ENCODE measurements around the gene TMEM273.
"Not testable (repeated sequence)": the region's sequence is repeated elsewhere in the genome, so short reads cannot be mapped to it uniquely, and the experiment has no call there.

The TMEM273 gene

DNA sequence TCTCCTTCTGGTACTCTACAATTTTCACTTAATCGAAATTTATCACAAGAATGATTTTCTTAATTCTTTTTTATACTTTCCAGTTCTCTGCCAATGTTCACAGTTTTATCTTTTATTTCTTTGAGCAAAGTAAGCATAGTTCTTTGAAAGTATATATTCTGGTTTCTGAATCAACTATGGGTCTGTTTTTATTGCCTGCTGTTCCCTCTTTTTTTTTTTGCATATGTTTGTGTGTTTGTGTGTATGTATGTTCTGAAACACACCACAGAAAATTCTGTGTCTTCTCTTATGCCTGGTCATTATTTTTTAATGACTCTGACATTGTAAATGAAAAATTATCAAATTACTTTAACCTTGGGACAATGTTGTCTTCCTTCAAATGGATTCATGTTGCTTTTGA is 15.9 kb upstream of the TMEM273 start:
- no peak for DNase-seq

DNA sequence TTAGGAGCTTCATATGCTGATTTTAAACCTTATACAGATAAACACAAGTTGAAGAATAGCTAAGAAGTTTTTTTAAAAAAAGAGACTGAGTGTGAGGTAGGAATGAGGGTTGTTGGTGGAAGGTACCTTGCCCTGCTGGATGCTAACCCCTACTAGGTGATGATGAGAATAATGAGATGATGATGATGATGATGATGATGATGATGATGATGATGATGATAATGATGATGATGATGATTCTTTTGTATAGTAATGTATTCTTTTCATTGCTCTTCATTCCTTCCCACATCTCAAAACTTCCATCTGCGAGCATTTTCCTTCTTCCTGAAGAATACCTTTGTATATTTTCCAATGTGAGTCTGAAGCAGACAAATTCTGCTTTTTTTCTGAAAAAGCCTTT is 14.1 kb upstream of the TMEM273 start:
- DNase-seq, result no peak

DNA sequence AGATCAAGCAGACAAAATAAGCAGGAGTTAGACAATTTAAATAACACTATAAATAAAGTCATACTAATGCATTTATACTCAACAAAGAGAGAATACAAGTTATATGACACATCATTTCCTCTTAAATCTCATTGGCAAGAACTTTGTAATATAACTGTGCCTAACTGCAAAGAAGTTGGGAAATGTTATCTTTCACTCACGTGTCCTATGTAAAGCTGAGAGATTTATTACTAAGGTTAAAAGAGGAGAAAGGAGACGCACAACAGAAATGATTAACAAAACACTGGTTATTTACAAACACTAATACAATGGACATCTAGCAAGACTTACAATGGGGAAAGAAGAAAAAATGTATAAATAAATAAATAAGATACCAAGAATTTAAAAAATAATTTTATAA is 12.7 kb upstream of the TMEM273 start:
- no peak for DNase-seq

DNA sequence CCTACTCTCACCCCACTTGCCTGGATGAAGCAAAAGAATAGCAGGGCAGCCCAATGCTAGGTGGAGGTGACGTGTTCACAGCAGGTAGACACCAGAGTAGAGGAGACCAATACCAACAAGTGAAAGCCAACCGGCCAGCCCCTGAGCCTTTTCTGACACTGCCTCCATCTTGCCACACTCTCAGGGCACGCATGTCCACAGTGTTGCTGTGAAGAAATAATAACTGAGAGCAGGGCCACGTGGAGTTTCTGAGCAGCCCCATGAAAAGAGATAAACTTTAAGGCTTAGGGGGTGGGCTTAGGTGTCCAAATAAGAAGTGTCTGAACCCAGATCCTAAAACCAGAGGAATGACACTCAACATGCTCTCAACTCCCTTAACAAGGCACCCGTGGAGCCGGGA is 9.0 kb upstream of the TMEM273 start:
- DNase-seq, result no peak

DNA sequence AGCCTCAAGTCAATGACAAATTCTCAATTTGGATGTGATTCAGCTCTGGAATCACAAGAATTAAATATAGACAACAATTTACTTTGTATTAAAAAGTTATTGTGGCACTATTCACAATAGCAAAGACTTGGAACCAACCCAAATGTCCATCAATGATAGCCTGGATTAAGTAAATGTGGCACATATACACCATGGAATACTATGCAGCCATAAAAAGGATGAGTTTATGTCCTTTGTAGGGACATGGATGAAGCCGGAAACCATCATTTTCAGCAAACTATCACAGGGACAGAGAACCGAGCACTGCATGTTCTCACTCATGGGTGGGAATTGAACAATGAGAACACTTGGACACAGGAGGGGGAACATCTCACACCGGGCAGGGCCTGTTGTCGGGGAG is 7.7 kb upstream of the TMEM273 start:
- DNase-seq, result not testable (repeated sequence)

DNA sequence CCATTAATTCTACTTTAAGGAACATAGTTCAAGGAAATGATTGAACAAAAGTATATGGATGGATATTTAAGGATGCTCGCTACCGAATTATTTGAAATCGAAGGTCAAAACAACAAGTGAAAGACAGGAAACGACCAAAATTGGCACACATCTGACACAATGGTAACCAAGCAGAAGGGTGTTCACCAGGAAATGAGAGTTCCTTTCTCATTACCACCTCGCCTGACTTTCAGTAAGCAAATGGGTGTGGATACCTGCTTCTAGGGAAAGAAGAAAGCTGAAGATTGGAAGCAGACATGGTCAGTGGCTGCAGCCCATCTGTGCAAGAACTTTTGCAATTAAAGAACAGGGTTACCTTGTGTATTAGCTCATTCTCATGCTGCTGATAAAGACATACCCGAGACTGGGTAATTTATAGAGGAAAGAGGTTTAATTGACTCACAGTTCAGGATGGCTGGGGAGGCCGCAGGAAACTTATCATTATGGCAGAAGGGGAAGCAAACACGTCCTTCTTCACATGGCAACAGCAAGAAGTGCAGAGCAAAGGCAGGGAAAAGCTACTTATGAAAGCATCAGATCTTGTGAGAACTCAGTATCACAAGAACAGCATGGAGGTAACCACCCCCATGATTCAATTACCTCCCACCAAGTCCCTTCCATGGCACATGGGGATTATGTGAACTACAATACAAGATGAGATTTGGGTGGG is 6.2 kb upstream of the TMEM273 start:
- no peak for DNase-seq

DNA sequence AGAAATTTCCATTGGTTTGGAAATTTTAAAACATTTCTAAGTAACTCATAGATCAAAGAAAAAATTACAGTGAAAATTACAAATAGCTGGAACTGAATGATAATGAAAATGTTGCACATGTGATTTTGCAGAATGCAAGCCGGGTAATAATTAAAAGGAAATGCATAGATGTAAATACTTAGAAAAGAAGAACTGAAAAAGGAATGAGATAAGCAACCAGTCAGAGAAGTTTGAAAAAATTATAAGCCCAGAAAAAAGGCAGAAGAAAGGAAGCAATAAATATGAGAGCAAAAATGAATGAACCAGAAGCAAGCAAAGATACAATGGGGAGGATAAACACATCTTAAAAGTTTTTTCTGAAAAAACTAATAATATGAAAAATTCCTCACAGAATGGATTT is 3.2 kb upstream of the TMEM273 start:
- DNase-seq, result no peak

DNA sequence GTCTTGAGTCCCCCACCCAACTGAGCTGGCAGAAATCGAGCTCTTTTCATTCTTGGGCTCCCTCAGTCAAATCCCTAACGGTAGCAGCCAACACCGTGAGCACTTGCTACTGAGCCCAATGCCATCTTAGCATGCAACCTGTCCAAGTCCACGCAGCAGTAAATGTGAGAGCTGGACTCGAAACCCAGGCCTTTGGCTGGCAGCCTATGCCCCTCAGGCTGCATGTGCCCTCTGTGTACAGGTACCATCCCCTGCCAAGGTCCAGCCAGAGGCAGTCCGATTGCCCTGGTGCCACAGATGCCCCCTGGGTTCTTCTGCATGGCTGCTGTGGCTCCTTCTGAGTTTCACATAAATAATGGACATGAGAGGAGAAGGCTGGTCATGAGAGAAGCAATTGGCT is 1.2 kb upstream of the TMEM273 start:
- DNase-seq, result no peak

DNA sequence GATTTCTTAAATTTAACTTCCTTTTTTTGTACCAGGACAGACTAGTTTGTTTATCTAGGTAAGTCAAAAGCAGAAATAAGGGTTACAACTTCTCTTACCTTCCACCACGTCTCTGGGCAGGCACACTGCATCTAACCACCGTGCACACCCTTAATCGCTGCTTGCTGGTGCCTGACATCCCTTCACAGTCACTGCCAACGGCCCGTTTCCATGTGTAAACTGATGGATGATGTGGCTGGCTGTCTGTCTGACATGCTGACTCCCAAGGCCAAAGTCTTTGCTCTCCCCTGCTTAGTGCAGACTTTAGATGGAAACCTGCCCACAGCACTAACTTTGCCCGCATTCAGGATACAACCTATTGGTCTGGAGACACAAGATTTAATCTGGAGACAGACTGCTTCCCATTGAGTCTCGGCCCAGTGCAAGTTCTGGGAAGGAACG is 1.1 kb downstream of the TMEM273 start:
- DNase-seq, result no peak

DNA sequence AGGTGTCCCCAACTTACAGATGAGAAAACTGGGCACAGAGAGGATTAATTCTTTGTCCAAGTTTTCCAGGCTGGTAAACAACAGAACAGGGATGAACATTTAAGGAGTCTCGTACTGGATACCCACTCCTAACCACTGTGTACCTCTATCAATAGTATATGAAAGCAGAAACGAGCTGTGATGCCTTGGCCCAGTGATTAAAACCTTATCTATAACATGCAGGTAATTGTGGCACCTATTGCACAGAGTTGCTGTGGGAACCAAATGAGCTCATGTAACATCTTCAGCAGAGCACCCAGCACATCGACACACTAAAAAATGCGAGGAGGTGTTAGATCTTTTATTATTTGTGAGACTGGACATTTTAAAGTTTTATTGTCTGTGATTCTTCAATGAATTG is 1.6 kb downstream of the TMEM273 start:
- DNase-seq, result no peak

DNA sequence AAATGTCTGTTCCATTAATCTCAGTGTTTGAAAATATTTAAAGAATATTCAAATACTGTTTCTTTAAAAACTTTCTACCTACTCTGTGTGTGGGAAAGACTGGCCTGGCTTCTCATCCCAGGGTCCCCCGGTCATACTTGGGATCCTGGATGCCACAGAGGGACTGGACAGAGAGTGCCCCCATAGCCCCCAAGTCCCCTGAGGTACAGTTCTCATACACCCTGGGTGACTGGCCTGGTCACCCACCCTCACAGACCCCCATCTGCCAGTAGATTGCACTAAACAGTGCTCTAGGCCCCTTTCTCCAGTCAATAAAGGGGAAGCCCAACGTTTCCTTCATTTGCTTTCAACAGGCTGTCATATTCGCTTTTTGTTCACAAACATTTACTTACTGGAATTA is 3.0 kb downstream of the TMEM273 start:
- no peak for DNase-seq

DNA sequence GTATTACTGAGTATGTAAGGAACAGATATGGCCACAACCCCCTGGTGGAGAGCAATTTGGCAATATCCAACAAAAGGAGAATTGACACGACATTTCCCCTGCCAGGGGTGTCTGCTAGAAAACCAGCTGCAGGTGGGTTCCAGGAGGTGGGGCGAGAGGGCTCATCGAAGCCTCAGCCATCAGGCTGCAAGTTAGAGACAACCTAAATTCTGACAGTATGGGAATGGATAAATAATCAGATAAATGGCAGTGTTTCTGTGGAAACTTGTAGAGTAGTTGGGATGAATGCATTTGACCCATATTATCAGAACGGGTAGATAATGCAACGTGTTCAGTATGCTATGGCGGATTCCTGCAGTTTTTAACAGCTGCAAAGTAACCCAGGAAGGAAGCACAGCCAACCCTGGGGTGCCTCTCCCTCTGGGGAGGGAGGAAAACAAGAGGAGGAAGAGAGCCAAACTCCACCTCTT is 3.5 kb downstream of the TMEM273 start:
- DNase-seq, result no peak

DNA sequence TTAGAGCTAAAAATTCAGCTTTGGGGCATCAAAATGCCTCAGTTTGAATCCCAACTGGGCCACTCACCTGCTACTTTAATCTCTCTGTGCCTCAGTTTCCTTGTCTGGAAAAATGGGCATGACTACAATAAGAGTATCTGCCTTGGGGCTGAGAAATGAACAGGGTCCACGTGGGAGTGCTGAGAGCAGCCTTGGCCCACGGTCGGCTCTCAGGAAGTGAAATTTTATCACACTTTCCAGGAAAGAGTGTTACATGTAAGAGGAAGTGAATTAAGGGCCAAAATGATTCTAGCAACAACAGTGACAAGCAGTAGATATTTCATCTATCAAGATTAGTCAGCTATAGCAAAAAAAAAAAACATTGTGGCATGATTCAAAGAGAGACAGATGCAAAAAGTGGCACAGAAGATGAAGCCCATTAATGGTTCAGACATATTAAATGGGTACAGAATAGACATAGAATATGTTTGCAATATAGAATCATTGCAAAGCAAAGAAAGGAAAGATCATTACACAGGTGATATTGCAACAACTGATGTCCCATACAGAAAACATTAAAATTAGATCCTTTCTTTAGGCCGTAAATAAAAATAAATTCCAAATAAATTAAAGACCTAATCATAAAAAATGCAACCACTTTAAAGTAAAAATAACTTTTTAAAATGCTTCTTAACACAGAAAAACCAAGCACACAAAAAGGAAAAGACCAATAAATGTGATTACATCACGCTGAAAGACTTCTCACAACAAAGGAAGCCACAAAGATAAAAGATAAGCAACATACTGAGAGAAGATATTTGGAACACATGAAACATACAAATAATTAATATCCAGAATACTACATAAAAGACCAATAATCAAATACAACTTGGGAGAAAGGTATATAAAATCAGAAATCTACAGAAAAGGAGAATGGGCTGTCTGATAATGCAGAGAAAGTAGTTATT is 4.3 kb downstream of the TMEM273 start:
- peak; percentile 44 for DNase-seq

DNA sequence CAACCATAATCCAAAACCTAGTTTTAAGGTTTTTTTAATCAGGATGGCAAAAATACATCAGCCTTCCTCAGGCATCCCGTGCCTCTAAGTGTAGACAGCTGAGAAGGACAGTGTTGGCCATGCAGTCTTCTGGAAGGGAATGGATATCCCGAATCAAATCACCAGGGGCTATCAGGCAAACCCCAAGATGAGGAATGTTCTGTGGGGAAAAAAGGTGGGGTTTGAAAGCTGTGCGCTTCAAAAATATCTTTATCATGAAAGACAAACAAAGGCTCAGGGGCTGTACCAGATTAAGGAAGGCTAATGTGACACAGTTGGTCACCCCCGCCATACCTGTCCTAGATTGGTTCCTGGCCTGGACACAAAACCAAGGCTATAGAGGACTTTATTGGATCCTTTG is 5.4 kb downstream of the TMEM273 start:
- no peak for DNase-seq

DNA sequence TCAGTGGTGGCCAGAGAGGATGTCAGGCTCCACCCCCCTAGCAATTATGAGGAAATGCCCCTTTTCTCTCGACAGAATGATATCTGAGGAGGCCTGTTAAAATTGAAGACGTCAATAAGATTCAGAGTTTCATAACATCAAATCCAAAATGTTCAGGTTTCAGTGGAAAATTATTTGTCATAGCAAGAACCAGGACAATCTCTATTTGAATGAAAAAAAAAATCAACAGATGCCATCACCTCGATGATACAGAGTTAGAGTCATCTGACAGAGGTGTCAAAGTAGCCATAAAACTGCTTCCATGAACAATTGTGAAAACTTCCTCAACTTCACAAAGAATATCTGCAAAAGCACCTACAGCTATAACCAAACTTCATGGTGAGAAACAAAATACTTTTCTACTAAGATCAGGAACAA is 7.7 kb downstream of the TMEM273 start:
- DNase-seq, result no peak

DNA sequence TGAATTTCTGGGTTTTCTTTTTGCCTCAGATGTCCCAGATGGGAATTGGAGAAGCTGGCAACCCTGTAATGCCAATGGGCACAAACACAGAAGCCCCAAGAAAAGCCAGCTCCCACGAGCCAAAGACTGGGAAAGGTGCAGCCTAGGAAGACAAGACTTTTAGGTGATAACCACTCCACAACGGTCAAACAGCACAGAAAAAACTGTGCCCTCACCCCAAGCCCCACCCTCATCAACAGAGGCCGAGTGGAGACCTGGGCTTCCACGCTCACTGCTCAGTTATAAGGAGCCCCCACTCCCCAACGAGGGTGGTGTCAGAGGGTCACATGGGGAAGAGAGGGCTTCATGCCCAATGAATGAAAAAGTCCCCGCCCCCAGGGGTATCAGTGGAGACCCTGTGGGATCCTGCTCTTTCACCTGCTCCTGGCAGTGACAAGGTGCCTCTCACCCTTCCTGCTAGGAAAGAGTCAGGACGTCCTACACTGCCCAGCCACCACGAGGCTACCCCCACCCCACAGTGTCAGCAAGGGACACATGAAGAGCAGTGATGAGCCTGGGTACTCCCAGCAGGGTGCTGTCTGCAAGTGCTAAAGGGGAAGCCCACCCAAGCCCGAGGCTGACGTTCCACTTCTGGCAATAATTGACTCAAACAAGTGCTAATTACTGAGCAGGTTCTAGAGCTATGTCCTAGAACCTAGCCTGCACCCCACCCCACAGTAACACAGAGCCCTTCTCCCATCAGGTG is 8.3 kb downstream of the TMEM273 start:
- DNase-seq, result peak; percentile 28

DNA sequence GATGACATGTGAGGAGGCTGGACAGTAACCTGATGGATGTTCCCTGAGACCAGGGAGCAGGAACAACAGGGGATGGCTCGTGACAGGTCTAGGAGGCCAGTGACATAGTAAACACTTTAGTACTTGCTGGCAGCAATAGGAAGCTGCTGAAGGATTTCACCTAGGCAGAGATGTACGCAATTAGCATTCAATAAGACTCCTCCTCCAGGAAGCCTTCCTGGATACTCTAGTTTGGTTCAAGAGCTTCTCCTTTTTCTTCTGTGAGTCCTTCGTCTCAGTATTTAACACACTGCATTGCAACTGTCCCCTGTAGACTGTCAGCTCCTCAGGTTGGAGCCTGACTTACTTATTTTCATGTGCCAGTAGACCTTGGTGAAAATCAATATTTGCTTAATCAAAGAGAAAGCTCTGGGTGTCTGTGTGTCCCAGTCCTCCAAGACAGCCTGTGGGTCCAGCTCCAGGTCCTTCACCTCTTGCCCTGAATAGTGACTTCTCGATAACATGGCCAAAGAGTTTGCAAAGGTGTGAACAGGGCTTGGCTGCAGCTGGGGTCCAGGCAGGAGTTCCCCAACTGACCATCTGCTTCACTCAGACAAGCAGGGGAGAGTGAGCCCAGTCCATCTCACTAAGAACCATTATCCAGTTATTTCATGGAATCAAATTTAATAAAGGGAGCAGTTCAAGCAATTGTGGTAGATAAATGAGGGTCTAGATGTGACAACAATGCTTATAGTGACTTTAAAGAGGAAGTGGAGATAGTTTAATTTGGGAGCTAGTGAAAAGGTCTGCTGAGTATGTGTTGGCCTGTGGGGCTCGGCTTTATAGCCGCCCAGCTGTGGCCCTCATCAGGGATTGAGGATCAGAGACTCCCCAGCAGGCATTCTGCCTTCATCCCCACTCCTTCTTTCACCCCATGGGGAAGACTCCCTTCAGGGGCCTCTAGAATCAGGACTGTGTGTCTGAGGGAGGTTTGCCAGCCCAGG is 9.4 kb downstream of the TMEM273 start:
- no peak for DNase-seq

DNA sequence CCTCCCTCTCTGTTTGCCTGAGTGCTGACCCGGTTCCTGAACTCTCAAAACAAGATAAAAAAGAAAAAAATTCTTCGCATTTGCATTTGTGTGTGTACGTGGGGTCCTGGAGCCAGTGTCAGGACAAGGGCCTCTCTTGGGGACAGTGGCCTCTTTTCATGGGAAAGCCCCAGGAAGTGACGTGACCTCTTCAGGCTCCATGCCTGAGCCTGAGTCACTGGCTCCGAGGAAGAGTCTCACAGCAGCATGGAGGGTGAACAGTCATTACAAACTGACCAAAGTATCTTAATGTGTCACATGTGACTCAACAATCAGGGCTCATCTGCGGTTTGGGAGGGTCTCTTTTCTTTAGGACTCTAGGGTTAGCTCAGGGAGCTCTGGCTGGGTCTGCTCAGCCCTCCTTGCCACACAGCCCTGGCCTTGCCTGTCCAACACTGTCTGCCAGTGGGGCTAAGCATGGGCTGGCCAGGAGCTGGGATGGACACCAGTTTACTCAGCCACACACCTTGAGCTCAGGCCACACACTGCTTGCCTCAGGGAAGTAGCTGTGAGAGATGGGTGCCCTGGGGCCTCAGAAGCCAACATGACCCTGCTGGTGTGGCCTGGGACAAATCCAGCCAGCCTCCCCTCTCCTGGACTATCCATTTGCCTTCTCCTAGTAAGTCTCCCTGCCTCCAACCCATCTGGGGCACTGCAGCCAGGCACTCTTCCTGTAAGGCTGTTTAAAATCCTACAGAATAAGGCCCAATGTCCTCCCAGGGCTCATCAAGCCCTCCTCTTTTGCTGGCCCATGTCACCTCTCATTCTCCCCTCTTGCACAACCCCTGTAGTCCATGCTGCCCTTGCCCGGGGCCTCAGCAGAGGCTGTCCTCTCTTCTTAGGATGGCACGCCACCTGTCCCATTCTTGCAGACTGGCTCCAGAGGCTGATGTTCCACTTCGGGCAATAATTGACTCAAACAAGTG is 10.5 kb downstream of the TMEM273 start:
- peak; percentile 81 for DNase-seq

DNA sequence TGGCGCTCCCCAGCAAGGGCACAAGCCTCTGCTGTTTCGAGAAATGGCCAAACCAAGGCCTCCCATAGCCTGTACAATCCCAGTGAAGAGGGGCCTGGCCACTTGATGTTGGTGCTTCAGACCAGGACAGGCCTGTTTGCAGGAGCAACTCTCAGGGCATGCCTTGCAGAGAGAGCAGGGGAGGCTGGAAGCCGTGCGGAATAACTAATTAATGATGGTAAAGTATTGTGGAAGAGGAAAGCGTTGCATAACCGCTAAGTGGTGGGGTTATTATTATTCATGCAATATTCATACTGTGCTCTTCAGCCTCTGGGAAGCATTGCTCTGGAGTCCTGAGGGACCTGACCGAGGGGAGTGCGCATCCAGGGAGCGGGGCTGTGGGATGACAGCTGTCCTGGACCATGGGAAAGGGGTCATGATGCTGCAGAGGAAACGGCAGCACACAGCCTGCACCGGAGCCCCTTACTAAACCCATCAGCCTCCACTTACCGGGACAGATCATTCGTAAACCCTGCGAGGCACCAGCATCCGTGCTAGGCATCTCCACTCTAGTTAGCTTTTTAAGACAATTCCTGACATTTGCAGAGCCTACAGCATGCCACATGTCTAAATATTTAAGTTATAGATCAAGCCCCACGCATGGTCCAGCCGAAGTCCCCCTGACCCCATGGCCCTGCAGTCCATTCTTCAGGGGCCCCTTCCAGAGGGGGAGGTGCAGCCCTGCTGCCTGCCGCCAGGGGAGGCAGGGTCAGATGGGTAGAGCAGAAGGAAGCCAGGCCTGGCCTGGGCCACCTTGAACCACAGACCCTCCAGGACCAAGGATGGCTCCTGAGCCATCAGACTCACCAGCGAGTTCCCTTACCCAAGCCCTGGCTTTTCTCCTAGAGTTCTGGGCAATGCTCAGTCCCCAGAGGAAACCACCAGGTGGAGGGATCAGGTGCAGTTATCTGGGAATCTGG is 11.6 kb downstream of the TMEM273 start:
- no peak for DNase-seq

Data from activated CD4-positive, alpha-beta T cell treated with anti-CD3 and anti-CD28 coated beads for 48 hours (primary cell).